ENCODE results near the gene TRPV5. TPM values are rescaled to one million over a fixed set of nuclear protein-coding genes. Genes with fewer than 3 reads are reported as not detected.

TRPV5 gene
- polyA plus RNA-seq, 1 experiment, result not detected

DNA sequence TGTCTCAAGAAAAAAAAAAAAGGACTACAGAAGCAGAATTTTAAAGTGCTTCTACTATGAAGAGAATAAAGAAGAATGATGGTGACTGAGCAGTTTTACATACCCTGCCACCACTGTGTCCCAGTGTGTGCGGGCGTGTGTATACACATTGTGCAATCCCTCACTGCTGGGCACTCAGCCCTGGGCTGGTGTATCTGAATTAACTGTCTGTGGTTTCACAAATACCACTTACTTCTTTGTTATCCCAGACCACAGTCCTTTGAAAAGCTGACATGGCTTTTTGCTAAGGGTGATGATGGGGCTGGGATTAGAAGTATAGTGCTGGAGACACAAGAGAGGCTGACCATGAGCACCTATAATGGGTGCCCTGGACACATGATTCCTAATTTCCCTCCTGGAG lies 26.9 kb downstream of the TRPV5 start:
- POLR2A ChIA-PET, result no interaction called here

DNA sequence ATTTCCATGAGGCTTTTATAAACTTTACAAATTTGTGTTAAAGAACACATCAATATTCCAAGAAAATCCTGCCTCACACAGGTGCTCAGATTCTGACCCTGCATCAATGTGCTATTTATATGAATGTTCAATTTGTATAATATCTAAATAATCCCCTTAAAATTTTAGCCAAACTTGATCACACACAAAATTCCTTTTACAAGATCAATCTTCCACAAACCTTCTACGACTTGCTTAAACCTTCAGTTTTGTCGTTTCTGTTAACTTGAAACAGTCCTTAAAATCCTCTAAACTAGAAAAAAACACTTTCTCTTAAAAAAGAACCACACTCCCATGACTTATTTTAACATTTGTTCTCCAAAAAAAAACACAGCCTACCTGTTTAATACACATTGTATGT lies 27.8 kb downstream of the TRPV5 start:
- ChIA-PET POLR2A (no interaction called here), CTCF (no interaction called here)
- no peaks in the 10 kb centered on the region for H3K27me3 ChIP-seq (ENCODE audit: control insufficient read depth, insufficient read depth, low read length)
- DNase-seq (ENCODE audit: low read depth), result no peak
- TF ChIP-seq CTCF (IDR thresholded peaks at IDR 0.05; ENCODE audit: insufficient read depth, low read depth, low read length), result no peak
- no peaks in the 10 kb centered on the region for H3K36me3 ChIP-seq (ENCODE audit: control insufficient read depth, insufficient read depth, low read length)
- H3K4me3 ChIP-seq (ENCODE audit: low read depth, low read length), result no peak overlapping the region

More for the DNA sequence above, 26.9 kb downstream of the TRPV5 start:
- no peak for DNase-seq (ENCODE audit: low read depth)
- CTCF ChIA-PET, result no interaction called here
- no peaks in the 10 kb centered on the region for H3K36me3 ChIP-seq (ENCODE audit: control insufficient read depth, insufficient read depth, low read length)
- TF ChIP-seq CTCF (IDR thresholded peaks at IDR 0.05; ENCODE audit: insufficient read depth, low read depth, low read length), result no peak
- no peaks in the 10 kb centered on the region for H3K27me3 ChIP-seq (ENCODE audit: control insufficient read depth, insufficient read depth, low read length)
- H3K4me3 ChIP-seq (ENCODE audit: low read depth, low read length), result no peak overlapping the region

GRCh38 chr7:142904128-142904527 lies 29.4 kb downstream of the TRPV5 start:
- no peaks in the 10 kb centered on the region for H3K27me3 ChIP-seq (ENCODE audit: control insufficient read depth, insufficient read depth, low read length)
- ChIA-PET CTCF (interaction anchor here (0.9 kb wide), 1 partner anchor 100 kb away, joined by 3 read pairs; no protein-coding TSS in a partner anchor), POLR2A (no interaction called here)
- no peak overlapping the region for H3K4me3 ChIP-seq (ENCODE audit: low read depth, low read length)
- no peak for DNase-seq (ENCODE audit: low read depth)
- H3K36me3 ChIP-seq (ENCODE audit: control insufficient read depth, insufficient read depth, low read length), result no peaks in the 10 kb centered on the region
- TF ChIP-seq CTCF (IDR thresholded peaks at IDR 0.05; ENCODE audit: insufficient read depth, low read depth, low read length), result no peak

GRCh38 chr7:142901426-142902259 lies 31.9 kb downstream of the TRPV5 start:
- Histone ChIP-seq H3K27me3 (ENCODE audit: control insufficient read depth, insufficient read depth, low read length) (no peaks in the 10 kb centered on the region), H3K4me3 (ENCODE audit: low read depth, low read length) (no peak overlapping the region), H3K36me3 (ENCODE audit: control insufficient read depth, insufficient read depth, low read length) (no peaks in the 10 kb centered on the region)
- no peak for DNase-seq (ENCODE audit: low read depth)
- POLR2A ChIA-PET, result interaction anchor here (0.6 kb wide), 1 partner anchor 81 kb away, joined by 7 read pairs; no protein-coding TSS in a partner anchor
- CTCF ChIA-PET, result interaction anchor here (0.7 to 0.9 kb wide), 2 partner anchors 8 to 14 kb away, joined by 3 read pairs; no protein-coding TSS in a partner anchor
- no peak for TF ChIP-seq CTCF (IDR thresholded peaks at IDR 0.05; ENCODE audit: insufficient read depth, low read depth, low read length)

DNA sequence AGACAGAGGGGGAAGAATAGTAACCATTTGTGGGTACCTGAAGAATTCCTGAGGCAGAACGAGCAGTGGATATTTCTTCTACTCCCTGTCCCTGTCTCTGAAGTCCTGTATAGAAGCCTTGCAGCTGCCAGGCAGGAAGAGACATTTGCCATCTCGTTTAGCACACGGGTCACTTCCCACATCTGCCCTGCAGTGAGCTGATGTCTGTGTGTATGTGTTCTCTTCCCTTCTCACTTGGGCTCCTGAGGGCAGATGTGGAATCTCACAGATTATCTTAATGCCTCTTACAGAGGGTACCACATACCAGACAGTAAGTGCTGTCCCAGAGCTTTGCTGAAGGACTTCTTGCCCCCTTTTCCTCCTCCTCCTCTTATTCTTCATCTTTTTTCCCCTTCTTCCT lies 33.9 kb downstream of the TRPV5 start:
- TF ChIP-seq CTCF (IDR thresholded peaks at IDR 0.05; ENCODE audit: insufficient read depth, low read depth, low read length), result no peak
- DNase-seq (ENCODE audit: low read depth), result no peak
- POLR2A ChIA-PET, result no interaction called here
- Histone ChIP-seq H3K27me3 (ENCODE audit: control insufficient read depth, insufficient read depth, low read length) (no peaks in the 10 kb centered on the region), H3K4me3 (ENCODE audit: low read depth, low read length) (no peak overlapping the region), H3K36me3 (ENCODE audit: control insufficient read depth, insufficient read depth, low read length) (no peaks in the 10 kb centered on the region)
- CTCF ChIA-PET, result no interaction called here

Measured in BJ (cell line).